Amygdala (tissue), 56 donors: ENCODE data around the gene GRM1.
A peak's percentile ranks its signal among the peaks of the same experiment; 100 is the strongest.

Source experiments
- DNase-seq, 56 donors: peaks; one replicate each; lab custom pipeline; 2025; lab: John Stamatoyannopoulos, UW

Gene GRM1

DNA sequence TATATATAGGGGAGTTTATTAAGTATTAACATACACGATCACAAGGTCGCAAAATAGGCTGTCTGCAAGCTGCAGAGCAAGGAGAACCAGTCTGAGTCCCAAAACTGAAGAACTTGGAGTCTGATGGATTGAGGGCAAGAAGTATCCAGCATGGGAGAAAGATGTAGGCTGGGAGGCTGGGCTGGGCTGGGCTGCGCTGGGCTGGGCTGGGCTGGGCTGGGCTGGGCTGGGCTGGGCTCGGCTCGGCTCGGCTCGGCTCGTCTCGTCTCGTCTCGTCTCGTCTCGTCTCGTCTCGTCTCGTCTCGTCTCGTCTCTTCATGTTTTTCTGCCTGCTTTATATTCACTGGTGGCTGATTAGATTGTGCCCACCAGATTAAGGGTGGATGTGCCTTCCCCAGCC, 238.6 kb downstream of the GRM1 start:
- DNase-seq, result no peak

DNA sequence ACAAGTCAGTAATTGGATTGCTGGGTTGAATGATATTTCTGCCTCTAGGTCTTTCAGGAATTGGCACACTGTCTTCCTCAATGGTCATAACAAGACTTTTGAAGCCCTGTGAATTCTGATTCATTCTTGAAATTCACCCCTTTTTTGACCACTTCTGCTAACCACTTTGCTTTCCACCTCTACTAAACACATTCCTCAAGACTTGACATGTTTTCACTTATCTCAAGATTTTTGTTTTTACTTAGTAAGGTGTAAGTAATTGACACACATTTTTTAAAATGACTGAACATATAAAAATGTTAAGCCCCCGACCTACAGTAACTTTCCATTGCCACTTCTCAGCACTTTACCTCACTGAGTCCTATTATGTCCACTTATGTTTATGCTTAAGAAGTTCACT, 239.1 kb downstream of the GRM1 start:
- DNase-seq, result no peak

GRCh38 chr6:146269482-146269881, 240.6 kb downstream of the GRM1 start:
- DNase-seq, result no peak

DNA sequence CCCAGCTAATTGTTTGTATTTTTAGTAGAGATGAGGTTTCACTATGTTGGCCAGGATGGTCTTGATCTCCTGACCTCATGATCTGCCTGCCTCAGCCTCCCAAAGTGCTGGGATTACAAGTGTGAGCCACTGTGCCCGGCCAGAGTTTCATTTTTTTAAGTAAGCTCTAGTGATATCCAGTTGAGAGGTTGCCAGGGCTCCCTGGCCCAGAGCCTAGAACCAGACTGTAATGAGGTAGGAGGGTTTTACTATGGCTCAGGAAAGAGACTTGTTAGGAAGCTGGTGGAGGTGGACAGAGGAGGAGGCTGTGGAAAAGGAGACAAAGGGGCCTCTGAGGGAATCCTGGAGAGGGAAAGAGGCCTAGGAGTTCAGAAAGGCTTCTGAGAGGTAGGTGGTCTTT, 242.3 kb downstream of the GRM1 start:
- DNase-seq, result peak in 12 of 56 donors; percentile 1 to 16 (median 3)

GRCh38 chr6:146273490-146273889, 244.6 kb downstream of the GRM1 start:
- DNase-seq, result no peak

- DNase-seq, result no peak
These were observed 248.3 kb downstream of the GRM1 start for GRCh38 chr6:146277142-146277541.

- DNase-seq, result no peak
These were observed 252.9 kb downstream of the GRM1 start for GRCh38 chr6:146281651-146282362.

DNA sequence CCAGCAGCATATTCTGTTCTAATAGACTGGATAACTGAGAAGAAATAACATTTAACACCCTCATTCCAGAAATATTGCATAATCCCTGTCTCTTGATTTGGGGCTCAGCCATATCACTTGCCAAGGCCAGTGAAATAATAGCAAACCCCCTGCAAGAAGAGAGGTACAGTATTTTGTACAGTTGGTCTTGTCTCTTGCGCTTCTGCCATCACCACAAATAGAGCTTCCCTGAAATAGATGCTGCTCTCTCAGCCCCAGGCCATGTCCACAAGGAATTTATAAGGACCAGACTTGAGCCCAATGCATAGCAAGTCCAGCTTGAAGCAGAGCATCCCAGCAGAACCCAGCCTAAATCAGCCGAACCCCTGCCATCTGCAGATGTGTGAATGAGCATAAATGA, 254.0 kb downstream of the GRM1 start:
- no peak for DNase-seq

- no peak for DNase-seq
These were observed 255.4 kb downstream of the GRM1 start for GRCh38 chr6:146284311-146284710.

- DNase-seq, result no peak
These were observed 258.1 kb downstream of the GRM1 start for GRCh38 chr6:146286961-146287360.

DNA sequence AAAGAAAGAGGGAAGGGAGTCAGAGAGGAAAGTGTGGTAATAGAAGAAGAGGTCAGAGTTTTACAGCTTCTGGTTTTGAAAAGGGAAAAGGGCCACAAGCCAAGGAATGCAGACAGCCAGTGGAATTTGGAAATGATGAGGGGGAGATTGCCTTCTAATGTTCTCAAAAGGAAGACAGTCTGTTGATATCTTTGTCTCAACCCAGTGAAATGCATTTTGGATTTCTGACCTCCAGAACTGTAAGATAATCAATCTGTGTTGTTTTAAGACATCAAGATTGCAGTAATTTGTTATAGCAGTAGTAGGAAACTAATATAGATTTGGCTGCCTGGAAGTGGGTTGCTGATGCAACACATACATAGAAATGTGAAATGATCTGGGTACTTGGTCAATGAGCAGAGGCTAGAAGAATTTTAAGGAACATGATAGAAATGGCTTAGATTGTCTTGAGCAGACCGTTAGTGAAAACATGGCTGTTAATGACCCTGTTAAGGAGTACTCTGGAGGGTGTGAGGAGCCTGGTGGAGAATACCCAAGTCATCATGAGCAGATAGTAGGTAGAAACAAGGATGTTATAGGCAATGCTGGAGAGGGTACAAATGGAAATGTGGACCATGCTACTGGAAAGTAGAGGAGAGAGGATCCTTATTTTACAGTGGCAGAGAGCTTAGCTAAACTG, 259.0 kb downstream of the GRM1 start:
- DNase-seq, result no peak

DNA sequence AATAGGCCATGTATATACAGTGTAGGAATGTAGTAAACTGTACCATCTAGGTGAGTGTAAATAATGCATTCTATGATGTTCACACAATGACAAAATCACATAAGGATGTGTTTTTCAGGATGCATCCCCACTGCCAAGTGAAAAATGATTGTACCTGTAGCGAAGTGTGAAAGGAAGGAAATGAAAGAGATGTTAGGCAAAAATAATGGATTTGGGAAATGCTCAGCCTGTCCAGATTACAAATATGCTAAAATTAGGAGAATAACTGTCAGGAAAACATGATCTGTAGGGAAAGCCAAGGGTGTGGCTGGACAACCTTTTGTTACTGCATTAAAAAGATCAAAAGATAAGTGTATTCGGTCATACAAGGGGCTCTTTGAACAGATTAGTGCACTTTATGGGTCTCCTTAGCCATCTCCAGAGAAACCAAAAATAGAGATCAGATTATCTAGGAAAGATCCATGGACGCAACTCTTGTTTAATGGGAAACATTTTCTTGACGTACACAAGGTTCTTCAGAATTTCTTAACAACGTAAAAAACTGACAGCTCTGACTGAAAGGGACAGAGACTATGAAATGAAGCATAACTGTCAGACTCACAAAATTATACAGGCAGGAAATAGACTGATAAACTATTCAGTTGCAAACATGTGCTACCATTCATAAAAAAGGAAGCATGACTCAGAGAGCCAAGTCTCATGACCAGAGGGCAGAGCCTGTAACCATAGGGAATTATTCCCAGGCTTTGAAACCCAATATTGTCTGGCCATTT, 261.1 kb downstream of the GRM1 start:
- no peak for DNase-seq

- DNase-seq, result no peak
These were observed 261.7 kb downstream of the GRM1 start for GRCh38 chr6:146290589-146290901.

- no peak for DNase-seq
These were observed 263.6 kb downstream of the GRM1 start for GRCh38 chr6:146292506-146292905.

- DNase-seq, result no peak
These were observed 266.8 kb downstream of the GRM1 start for GRCh38 chr6:146295695-146296094.

DNA sequence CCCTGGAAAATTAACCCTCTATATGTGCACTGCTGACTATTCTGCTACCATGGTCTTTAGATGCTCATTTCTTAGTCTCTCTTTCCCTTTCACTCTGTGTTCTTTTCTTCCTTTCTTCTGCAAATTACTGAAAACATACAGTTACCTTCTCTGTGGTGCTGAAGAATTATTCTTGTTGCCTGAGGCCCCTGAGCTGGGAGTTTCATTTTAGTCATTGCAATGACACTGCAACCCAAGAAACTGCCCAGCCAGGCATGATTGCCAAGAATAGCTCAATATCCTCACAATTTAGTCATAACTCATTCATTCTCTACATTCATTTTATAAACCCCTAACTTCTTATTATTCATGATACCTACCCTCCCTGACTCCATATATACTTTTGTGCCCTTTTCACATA, 269.0 kb downstream of the GRM1 start:
- no peak for DNase-seq

DNA sequence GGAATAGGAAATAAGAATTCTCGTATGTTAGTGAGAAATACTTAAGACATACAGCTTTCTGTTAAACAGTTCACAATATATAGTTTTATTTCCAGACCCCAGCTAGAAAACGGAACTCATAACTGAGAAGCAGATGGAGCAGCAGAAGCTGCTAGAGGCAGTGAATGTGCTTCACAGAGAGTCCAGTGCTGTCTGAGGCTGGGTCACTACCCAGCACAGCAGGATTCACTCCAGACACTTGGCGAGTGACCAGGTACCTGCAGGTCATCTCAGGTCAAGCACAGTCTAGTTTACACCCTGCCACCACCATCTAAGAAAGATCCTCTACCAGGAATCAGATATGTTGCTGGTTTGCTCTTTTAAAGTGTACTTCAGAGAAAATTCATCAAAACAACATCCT, 271.7 kb downstream of the GRM1 start:
- no peak for DNase-seq

DNA sequence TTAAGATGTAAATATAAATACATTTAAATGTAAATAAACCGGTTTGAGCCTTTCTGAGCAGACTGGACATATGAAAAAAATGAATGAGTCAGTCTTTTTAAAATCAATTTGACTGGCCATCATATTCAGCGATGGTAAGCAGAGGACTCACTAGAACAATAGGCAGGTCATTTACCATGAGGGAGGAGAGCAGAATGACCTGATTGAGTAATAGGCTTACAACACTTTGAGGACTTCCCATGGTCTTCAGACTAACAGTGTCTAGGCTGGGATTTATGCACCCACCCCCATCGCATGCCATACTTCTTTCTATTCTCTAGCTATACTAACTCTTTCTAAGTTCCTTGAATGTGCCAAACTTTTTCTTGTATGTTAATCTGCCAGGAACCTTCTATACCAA, 272.9 kb downstream of the GRM1 start:
- no peak for DNase-seq

- DNase-seq, result no peak
These were observed 274.1 kb downstream of the GRM1 start for GRCh38 chr6:146302994-146303393.

GRCh38 chr6:146304181-146304580, 275.3 kb downstream of the GRM1 start:
- no peak for DNase-seq

GRCh38 chr6:146305092-146305491, 276.2 kb downstream of the GRM1 start:
- no peak for DNase-seq

GRCh38 chr6:146305951-146306350, 277.1 kb downstream of the GRM1 start:
- DNase-seq, result no peak
